Coronary artery (tissue), 2 donors: ENCODE data around the gene PRICKLE4.

Source experiments
- DNase-seq: peaks from one replicate; pipeline ENCODE4 v3.0.0-alpha.2; 2017; ENCODE audit warnings: low spot score
- H3K27ac ChIP-seq, 2 donors: fragments of 200-600 bp; sonication (generic); one replicate each; pipeline ENCODE4 v1.5.1; 2016 to 2019
- H3K4me3 ChIP-seq: fragments of 200-600 bp; sonication (generic); 2 replicates; pipeline ENCODE4 v1.5.1; 2016; ENCODE audit warnings: mild to moderate bottlenecking, moderate library complexity
- CTCF ChIP-seq: fragments of 200-600 bp; sonication (generic); IDR thresholded peaks from one replicate; pipeline ENCODE4 v1.5.1; 2019; ENCODE audit warnings: antibody characterized with exemption

Gene PRICKLE4

GRCh38 chr6:41748102-41748477, 32.5 kb upstream of the PRICKLE4 start:
- no peak for TF ChIP-seq CTCF
- Histone ChIP-seq H3K4me3 (no peak overlapping the region), H3K27ac (no peak overlapping the region)
- no peak for DNase-seq

GRCh38 chr6:41748542-41748941, 32.0 kb upstream of the PRICKLE4 start:
- Histone ChIP-seq H3K27ac (no peak overlapping the region), H3K4me3 (no peak overlapping the region)
- TF ChIP-seq CTCF = no peak
- no peak for DNase-seq

- no peak for TF ChIP-seq CTCF
- no peak overlapping the region for H3K27ac ChIP-seq
- no peak for DNase-seq
- H3K4me3 ChIP-seq = no peak overlapping the region
Measured at GRCh38 chr6:41750374-41750773, 30.2 kb upstream of the PRICKLE4 start.

GRCh38 chr6:41755895-41756294, 24.7 kb upstream of the PRICKLE4 start:
- TF ChIP-seq CTCF = no peak
- Histone ChIP-seq H3K27ac (no peak overlapping the region), H3K4me3 (no peak overlapping the region)
- no peak for DNase-seq

- H3K27ac ChIP-seq = no peak overlapping the region
- no peak for TF ChIP-seq CTCF
- H3K4me3 ChIP-seq = no peak overlapping the region
- no peak for DNase-seq
Measured at GRCh38 chr6:41756354-41756753, 24.2 kb upstream of the PRICKLE4 start.

GRCh38 chr6:41757271-41757670, 23.3 kb upstream of the PRICKLE4 start:
- no peak overlapping the region for H3K4me3 ChIP-seq
- no peak for TF ChIP-seq CTCF
- no peak for DNase-seq
- H3K27ac ChIP-seq = no peak overlapping the region

- no peak for TF ChIP-seq CTCF
- no peak for DNase-seq
- Histone ChIP-seq H3K4me3 (no peak overlapping the region), H3K27ac (no peak overlapping the region)
Measured at GRCh38 chr6:41757931-41758640, 22.5 kb upstream of the PRICKLE4 start.
